ENCODE measurements around the gene SEMA3C. TPM values are rescaled to one million over a fixed set of nuclear protein-coding genes. Genes with fewer than 3 reads are reported as not detected.

The SEMA3C gene
- total RNA-seq, 1 donor from 2014 or later, result 103 TPM

- no peak for DNase-seq
Measured at GRCh38 chr7:80733333-80733915, 185.4 kb downstream of the SEMA3C start.

DNA sequence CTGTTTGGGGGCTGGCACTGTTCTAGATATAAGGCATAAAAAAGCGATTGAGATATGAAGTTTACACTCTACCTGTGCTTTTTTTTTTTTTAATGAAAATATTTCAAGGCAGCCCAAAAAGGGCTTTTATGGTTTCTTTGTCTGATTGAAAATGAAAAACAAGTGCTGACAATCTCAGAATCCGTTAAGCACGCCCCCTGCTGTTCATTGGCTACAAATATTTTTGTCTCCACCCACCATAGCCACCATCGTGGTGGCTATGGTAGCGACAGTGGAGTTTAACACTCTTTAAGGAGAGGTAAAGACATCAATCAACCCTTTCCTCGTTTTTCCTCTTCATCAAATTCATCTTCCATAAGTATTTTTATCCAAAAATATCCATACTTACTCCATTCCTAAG is 186.2 kb downstream of the SEMA3C start:
- no peak for DNase-seq

GRCh38 chr7:80731281-80731680 is 187.6 kb downstream of the SEMA3C start:
- DNase-seq, result no peak

GRCh38 chr7:80729591-80730320 is 189.1 kb downstream of the SEMA3C start:
- peak; percentile 88 for DNase-seq

DNA sequence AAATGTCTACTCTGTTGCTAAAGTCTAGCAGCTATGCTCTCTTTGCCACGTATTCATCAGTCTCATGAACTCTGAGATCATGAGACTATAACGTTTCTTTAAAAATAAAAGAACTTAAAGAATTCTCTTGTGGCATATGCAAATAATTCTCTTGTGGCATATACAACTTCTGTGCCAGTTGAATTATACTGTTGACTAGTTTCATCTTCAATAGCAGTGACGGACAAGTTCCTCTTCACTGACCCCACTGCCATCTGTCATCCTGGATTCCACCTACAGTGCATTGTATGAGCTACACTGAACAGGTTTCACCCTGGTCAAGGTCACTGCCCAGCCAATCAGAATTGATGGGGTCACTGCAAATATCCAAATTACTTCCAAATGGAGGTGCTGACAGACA is 192.2 kb downstream of the SEMA3C start:
- no peak for DNase-seq

DNA sequence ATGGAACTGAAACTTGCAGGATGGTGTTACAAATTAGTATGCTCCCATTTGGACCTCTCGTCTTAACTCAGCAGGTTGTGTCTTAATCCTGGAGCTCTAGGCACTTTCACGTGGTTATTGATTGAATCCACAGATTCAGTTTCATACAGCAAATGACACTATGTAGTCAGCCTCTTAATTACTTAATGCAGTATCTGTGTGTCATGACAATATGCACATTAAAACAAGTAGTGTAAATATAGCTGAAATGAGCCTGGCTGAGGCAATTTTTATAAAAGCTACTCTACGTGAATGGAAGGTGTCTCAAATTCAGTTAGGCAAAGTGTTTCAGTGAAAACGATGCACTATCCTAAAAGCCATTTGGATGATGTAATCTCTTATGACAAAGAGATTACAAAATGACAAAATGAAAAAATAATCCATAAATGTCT is 193.7 kb downstream of the SEMA3C start:
- DNase-seq, result no peak

DNA sequence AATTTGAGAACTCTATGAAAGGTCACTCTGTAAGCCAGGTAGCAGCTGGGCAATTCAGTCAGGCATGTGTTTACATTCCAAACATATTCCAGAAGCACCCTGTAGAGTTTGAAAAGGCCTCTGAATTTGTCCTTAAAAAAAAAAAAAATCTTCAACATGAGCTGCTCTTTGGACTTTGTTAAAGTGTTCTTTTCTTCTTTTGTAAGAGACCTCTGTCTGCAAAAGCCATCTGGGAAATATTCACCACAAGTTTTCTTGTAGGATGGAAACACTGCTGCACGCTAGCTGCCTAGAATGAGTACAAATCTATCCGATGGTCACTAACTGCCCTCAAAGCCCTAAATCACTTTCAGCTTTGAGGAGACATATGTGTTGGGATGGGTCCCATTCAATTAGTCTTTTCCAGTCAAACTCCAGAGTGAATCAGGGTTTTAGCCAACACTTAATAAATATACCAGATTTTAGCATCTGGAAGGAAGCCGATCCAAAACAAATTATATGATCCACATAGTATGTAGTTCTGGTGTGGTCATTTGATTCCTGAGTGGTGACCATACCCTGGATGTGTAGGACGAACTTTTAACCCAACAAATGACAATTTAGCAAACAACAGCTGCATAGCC is 194.5 kb downstream of the SEMA3C start:
- DNase-seq, result peak; percentile 92

DNA sequence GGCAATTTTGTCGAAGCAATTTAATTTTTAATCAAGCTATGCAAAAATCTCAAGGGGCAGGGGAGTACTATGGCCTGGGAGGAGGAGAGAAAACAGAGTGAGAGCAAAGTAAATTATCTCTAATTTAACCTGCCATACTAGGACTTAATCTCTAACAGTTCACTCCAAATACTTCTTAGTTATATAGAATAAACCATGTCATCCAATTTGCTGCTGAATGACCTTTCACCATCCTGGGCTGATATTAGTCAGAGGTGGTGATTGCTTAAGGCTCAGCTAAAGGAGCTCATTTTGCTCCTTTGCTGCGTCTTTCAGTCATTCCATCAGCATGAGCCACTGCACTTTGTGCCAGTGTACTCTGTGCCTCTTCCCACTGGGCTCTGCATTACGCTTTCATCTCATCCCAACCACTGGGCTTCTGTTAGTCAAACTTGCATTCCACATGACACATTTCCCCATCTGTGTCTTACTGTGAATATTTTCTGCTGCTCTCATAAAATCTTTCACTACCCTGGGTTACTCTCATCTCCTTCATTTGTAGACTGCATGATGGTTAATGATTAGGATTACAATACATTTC is 196.1 kb downstream of the SEMA3C start:
- DNase-seq, result peak; percentile 40

- no peak for DNase-seq
Measured at GRCh38 chr7:80721883-80722615, 196.8 kb downstream of the SEMA3C start.

GRCh38 chr7:80720146-80720545 is 198.7 kb downstream of the SEMA3C start:
- no peak for DNase-seq

DNA sequence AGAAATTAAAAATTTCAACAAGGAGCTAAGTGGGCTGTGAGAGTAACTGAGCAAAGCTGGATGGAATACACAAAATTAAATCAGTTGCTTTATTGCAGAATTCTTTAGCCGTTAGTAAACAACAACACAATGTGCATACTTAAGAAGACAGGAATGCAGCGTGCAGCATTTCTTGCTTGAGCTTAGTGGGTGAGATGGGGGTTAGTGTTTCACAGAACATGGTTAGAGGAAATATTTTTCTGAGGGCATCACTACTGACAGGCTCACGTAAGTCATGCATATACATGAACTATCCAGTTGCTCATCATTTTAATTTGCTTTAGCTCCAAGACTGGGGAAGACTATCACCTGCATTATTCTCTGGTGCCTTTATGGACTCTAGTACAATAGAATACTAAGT is 199.6 kb downstream of the SEMA3C start:
- no peak for DNase-seq

GRCh38 chr7:80711531-80711930 is 207.3 kb downstream of the SEMA3C start:
- DNase-seq, result peak; percentile 86

GRCh38 chr7:80708123-80708522 is 210.7 kb downstream of the SEMA3C start:
- no peak for DNase-seq

- DNase-seq, result no peak
Measured at GRCh38 chr7:80707318-80707717, 211.5 kb downstream of the SEMA3C start.

DNA sequence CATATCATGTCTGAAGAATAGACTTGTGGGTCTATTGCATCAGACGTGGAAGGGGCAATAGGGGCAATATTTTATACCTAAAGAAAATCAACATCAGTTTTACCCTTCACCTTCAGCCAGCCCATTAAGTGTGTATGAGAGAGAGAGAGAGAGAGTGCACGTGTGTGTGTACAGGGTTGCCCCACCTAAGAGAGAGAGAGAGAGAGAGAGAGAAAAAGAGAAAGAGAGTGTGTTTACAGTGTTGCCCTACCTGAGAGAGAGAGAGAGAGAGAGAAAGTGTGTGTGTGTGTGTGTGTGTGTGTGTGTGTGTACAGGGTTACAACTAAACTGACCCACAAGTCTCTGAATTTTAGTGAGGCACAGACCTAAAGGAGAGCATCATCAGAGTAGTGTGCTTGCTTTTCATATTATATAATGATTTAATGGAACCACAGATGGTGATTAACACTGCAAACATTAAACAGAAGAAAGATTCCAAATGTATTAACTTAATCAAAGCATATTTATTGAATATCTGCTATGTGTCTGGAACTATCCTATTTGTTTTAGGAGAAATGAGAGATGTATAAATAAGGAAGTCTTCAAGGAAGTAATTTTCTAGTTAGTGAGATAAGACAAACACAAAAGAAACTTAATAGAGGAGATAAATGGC is 213.6 kb downstream of the SEMA3C start:
- DNase-seq, result no peak

- no peak for DNase-seq
Measured at GRCh38 chr7:80703272-80703671, 215.6 kb downstream of the SEMA3C start.

- DNase-seq, result no peak
Measured at GRCh38 chr7:80699721-80700256, 219.1 kb downstream of the SEMA3C start.

DNA sequence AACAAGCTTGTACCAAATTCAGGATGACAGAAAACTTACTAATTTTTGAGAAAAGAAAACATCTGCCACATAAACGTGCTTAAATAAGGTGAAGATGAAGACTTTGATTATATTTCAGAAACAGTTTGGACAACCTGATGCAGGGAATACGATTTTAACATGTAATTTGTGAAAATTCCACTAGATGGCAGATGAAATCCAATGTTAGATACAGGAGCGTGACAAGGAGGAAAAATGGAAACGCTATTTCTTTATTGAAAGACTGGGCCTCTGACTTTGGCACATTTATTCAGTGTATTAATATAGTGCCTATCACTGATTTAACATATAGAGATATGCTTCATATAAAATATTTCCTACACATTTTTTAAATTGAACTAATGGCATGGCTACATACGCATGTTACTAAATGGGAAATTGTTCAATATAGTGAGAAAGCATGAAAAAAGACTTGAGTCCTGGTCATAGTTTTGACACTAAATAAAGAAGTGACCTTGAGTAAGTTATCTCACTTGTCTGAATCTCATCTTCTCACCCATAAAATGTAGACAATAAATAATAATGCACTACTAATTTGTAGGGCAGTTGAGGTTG is 219.7 kb downstream of the SEMA3C start:
- peak; percentile 56 for DNase-seq

Data from skin of body (tissue), 2 donors.